Measurements from ENCODE around the gene EIF4G1.
"Not testable (repeated sequence)": the region's sequence is repeated elsewhere in the genome, so short reads cannot be mapped to it uniquely, and the experiment has no call there.

EIF4G1 gene, protein sequence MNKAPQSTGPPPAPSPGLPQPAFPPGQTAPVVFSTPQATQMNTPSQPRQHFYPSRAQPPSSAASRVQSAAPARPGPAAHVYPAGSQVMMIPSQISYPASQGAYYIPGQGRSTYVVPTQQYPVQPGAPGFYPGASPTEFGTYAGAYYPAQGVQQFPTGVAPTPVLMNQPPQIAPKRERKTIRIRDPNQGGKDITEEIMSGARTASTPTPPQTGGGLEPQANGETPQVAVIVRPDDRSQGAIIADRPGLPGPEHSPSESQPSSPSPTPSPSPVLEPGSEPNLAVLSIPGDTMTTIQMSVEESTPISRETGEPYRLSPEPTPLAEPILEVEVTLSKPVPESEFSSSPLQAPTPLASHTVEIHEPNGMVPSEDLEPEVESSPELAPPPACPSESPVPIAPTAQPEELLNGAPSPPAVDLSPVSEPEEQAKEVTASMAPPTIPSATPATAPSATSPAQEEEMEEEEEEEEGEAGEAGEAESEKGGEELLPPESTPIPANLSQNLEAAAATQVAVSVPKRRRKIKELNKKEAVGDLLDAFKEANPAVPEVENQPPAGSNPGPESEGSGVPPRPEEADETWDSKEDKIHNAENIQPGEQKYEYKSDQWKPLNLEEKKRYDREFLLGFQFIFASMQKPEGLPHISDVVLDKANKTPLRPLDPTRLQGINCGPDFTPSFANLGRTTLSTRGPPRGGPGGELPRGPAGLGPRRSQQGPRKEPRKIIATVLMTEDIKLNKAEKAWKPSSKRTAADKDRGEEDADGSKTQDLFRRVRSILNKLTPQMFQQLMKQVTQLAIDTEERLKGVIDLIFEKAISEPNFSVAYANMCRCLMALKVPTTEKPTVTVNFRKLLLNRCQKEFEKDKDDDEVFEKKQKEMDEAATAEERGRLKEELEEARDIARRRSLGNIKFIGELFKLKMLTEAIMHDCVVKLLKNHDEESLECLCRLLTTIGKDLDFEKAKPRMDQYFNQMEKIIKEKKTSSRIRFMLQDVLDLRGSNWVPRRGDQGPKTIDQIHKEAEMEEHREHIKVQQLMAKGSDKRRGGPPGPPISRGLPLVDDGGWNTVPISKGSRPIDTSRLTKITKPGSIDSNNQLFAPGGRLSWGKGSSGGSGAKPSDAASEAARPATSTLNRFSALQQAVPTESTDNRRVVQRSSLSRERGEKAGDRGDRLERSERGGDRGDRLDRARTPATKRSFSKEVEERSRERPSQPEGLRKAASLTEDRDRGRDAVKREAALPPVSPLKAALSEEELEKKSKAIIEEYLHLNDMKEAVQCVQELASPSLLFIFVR (N-terminal part only)

DNA sequence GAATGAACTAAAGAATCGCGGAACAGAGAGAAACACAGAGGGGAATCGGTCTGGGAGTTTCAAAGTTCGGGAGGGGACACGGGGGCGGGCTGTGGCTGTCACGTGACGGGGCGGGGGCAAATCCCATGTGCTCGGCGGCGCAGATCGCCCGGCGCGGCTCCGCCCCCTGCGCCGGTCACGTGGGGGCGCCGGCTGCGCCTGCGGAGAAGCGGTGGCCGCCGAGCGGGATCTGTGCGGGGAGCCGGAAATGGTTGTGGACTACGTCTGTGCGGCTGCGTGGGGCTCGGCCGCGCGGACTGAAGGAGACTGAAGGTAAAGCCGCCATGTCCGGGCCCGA is at the start of gene EIF4G1:
TSS of gene EIF4G1 (plus strand) at position 244 of the 337 bp plus-strand sequence. CDS start 1,191 bp downstream, outside the sequence.
- DNase-seq (ENCODE audit: low read depth) = no peak

DNA sequence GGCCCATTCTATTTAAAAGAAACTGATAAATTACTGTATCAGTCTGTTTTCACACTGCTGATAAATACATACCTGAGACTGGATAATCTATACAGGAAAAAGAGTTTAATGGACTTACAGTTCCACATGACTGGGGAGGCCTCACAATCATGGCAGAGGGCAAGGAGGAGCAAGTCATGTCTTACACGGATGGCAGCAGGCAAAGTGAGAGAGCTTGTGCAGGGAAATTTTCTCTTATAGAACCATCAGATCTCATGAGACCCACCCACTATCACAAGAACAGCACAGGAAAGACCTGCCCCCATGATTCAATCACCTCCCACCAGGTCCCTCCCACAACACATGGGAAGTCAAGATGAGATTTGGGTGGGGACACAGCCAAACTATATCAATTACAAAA is 47.2 kb upstream of the EIF4G1 start:
- not testable (repeated sequence) for DNase-seq (ENCODE audit: low read depth)

DNA sequence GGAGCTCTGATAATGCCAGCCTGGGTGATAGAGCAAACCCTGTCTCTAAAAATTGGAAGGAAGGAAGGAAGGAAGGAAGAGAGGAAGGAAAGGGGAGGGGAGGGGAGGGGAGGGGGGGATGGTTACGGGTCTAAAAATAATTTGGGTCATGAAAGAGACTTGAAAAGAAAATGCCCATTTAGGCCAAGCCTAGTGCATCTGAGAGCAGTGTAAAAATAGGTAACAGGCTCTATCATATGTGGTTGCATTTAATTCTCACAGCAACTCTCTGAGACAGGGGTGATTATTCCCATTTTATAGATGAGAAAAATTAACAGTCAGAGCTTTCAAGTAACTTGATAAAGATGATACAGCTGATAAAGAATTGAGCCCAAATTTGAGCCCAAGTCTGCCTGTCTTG is 42.1 kb upstream of the EIF4G1 start:
- DNase-seq (ENCODE audit: low read depth) = no peak

DNA sequence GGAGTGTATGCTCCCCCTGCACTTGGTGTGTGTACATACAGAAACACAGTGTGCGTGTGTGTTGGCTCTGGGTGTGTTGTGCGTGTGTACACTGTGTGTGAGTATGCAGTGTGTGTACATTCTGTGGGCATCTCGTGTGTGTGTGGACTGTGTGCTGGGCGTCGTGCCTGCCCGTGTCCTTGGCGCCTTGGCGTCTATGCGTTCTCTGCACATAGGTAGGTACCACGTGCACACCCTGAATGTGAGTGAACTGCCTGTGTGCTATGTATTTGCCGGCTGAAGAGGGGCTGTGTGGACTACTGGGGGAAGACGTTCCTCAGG is 39.1 kb upstream of the EIF4G1 start:
- no peak for DNase-seq (ENCODE audit: low read depth)

DNA sequence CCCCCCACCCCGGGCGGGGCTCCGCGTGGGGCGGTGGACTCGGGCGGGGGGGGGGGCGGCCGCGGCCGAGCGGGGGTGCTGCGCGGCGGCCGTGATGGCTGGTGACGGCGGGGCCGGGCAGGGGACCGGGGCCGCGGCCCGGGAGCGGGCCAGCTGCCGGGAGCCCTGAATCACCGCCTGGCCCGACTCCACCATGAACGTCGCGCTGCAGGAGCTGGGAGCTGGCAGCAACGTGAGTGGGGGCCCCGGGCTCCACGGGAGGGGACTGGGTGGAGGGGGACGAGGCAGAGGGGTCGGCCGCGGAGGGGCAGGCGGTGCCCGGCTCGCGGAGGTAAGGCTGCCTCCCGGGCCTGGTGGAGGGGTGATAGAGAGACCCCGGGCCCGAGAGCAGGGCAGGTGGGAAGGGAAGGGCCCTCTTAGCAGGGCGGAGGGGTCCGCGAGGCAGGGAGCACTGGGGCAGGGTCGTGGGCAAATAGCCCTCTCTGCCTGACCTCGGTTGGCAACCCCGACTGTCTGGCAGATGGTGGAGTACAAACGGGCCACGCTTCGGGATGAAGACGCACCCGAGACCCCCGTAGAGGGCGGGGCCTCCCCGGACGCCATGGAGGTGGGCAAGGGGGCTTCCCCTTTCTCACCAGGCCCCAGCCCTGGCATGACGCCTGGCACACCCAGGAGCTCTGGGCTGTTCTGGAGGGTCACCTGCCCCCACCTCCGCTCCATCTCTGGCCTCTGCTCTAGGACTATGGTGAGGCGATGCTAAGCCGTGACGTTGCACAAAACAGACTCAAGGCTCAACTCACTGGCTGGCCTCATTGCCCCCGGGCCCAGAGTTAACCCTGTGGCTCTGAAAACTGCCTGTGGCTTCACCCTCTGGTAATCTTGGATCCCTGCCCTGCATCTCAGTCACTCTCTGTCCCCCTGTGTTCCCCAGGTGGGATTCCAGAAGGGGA is 38.2 kb upstream of the EIF4G1 start, which contains the start of gene ECE2:
TSS of gene ECE2 (plus strand) at position 62 of the 950 bp plus-strand sequence. CDS start at position 194, 132 bp downstream.
- DNase-seq (ENCODE audit: low read depth) = no peak

DNA sequence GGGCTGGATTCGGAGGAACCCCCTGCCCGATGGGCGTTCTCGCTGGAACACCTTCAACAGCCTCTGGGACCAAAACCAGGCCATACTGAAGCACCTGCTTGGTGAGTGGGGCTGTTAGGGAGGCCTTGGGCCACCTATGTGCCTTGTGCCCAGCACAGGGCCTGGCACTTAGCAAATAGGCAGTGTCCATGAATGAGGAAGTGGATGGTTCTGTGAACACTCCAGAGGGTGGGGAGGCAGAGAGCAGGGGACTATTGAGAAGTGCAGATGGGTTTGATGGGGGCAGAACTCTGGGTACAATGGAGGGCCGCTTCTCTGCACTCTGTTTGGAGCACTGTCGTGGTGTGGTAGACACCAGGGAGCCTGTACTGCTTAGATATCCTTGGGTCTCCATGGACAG is 37.0 kb upstream of the EIF4G1 start:
- DNase-seq (ENCODE audit: low read depth) = no peak

DNA sequence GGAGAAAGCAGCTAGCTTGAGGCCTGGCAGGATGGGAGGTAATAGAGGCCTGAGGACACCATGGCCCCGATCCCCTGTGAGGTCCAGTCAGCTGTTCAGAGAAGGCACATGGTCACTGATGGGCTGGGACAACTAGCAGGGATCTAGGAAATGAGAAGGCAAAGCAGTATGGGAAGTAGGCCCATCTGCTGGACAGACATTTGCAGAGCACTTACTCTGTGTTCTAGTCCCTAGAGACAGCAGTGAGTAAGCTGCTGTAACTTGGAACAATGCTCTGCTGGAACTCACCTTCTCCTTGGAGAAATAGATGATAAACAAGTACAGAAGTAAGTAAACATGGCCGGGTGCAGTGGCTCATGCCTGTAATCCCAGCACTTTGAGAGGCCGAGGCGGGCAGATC is 31.5 kb upstream of the EIF4G1 start:
- DNase-seq (ENCODE audit: low read depth) = no peak

DNA sequence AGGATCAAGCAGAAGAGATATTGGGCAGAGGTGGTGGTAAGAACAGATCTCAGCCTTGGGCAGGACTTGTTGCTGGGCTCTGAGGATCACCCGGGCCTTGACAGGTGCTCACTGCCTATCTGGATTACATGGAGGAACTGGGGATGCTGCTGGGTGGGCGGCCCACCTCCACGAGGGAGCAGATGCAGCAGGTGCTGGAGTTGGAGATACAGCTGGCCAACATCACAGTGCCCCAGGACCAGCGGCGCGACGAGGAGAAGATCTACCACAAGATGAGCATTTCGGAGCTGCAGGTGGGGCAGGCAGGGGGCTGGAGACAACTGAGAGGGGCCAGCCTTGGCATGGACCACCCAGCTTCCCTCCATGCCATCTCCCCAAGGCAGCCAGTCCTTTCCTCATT is 30.7 kb upstream of the EIF4G1 start:
- DNase-seq (ENCODE audit: low read depth) = no peak

DNA sequence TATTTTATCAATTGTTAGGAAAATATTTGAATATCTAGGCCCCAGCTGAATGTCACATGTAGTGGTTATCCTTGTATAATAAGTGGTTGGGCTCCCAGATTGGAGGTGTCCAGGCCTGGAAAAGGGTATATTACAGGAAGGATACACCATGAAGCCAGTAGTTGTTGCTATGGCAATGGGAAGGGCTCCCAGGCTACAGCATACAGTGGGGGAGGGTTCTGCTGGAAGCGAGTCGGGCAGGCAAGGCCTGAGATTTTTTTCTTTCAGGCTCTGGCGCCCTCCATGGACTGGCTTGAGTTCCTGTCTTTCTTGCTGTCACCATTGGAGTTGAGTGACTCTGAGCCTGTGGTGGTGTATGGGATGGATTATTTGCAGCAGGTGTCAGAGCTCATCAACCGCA is 29.7 kb upstream of the EIF4G1 start:
- no peak for DNase-seq (ENCODE audit: low read depth)

DNA sequence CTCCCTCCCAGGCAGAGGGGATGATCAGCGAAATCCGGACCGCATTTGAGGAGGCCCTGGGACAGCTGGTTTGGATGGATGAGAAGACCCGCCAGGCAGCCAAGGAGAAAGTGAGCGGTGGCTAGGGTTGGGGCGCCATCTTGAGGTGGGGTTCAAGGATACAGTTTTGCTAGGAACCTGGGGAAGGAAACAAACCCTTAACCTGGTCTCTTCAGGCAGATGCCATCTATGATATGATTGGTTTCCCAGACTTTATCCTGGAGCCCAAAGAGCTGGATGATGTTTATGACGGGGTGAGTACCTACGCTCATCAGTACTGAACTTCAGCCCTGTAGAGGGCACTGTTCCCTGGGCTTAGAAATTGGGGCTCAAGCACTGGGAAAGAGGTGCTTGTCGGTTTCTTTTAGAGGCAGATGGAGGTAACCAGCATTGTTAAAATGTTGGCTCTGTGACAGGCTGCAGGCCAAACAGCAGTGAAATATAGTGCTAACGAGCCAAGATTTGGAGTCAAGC is 24.9 kb upstream of the EIF4G1 start:
- DNase-seq (ENCODE audit: low read depth) = no peak

DNA sequence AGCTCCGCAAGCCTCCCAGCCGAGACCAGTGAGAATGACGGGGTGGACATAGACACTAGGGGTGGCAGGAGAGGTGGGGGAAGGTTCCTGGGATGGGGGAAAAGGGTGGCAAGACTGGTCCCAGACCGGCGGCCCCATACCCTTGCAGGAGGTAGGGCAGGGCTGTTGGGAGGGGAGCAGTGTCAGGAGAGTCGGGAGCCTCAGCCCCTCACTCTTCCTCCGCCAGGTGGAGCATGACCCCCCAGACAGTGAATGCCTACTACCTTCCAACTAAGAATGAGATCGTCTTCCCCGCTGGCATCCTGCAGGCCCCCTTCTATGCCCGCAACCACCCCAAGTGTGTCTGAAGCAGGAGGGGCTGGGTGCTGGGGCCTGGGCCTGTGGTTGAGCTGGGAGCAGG is 24.1 kb upstream of the EIF4G1 start:
- DNase-seq (ENCODE audit: low read depth) = no peak

DNA sequence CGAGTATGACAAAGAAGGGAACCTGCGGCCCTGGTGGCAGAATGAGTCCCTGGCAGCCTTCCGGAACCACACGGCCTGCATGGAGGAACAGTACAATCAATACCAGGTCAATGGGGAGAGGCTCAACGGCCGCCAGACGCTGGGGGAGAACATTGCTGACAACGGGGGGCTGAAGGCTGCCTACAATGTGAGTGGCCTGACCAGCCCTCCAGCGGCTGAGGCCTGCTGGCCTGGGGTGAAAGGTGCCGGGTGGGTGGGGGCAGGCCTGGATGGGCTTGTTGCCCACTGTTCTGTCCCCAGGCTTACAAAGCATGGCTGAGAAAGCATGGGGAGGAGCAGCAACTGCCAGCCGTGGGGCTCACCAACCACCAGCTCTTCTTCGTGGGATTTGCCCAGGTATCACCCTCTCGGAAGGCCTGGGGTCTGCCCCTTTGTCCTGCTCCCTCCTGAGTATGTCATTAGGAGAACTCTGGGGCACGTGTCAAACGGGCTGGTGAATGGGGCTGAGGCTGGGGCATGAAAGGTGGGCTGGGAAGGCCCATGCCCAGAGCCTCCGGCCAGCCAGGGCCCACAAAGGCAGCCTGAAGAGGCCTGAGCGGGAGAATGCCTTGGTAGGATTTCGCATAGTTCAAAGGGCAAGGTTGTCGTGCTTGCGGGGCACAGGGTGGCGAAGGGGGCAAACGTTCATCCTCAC is 23.2 kb upstream of the EIF4G1 start:
- no peak for DNase-seq (ENCODE audit: low read depth)

DNA sequence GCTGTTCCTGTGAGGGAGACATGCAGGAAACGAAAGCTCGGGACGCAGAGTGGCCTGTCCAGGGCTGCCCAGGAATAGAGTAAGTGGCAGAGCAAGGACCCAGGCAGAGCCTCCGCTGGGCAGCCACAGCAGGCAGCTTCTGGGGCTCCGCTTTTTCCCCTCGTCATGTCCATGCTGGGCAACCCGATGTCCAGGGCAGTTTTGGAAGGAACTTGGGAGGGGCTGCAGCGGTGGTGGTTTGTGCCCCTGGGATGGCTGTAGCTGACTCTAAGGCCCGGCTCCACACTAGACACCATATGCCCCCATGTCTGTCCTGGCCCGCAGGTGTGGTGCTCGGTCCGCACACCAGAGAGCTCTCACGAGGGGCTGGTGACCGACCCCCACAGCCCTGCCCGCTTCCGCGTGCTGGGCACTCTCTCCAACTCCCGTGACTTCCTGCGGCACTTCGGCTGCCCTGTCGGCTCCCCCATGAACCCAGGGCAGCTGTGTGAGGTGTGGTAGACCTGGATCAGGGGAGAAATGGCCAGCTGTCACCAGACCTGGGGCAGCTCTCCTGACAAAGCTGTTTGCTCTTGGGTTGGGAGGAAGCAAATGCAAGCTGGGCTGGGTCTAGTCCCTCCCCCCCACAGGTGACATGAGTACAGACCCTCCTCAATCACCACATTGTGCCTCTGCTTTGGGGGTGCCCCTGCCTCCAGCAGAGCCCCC is 22.5 kb upstream of the EIF4G1 start:
- no peak for DNase-seq (ENCODE audit: low read depth)

DNA sequence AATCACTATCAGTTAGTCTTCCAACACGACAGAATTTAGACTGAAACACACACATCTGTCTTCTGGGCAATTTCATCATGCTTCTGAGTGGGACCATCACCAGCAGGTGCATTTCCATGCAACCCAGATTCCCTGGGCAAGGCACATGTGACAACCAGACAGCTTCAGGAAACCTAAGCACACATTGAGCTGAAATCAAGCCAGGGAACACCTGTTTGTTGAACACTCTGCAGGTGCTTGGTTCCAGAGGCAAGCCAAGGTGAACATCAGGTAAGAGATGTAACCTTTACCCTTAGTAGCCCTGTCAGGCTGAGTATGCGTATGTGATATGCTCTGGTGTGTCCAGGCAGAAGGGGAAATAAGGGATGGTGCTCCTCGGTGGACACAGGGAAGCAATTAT is 18.6 kb upstream of the EIF4G1 start:
- no peak for DNase-seq (ENCODE audit: low read depth)

DNA sequence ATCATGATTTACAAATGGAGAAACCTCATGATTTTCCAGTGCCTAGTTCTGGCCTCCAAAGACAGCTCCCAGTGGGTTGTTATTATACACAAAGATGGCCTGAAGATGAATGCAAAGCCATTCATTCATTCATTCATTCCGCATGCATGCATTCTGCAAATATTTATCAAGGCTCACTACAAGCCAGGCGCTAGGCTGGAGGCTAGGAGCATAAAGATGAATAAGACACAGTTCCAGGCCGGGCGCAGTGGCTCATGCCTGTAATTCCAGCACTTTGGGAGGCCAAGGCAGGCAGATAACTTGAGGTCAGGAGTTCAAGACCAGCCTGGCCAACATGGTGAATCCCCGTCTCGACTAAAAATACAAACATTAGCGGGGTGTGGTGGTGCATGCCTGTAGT is 17.8 kb upstream of the EIF4G1 start:
- no peak for DNase-seq (ENCODE audit: low read depth)

DNA sequence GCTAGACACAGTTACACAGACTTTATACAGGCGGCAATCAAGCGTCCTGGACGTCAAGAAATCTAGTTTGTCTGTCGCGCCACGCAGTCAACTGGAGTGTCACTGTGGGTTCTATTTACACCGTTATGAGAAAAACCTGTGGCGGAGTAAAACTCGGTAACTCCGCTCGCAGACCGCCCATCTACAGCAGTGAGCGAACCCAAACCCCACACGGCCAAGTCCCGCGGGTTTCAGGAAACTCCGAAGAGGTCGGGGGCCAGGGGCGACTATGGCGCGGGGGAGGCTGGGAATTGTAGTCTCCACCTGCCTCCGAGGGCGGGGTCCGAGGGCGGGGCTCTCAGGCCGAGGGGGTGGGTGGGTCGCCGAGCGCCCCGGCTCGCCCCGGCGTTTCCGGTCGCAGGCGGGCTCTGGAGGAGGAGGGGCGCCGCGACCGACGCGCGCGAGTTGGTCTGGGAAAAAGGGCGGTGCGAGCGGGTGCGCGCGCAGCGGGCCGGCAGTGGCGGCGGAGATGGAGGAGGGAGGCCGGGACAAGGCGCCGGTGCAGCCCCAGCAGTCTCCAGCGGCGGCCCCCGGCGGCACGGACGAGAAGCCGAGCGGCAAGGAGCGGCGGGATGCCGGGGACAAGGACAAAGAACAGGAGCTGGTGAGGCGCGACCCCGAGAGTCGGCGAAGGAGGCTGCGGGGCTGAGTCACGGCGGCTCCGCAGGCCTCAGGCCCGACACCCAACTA is 15.5 kb upstream of the EIF4G1 start, which contains the start of gene PSMD2:
TSS of gene PSMD2 (plus strand) at position 483 of the 729 bp plus-strand sequence. CDS start at position 509, 26 bp downstream.
- peak; percentile 73 for DNase-seq (ENCODE audit: low read depth)

DNA sequence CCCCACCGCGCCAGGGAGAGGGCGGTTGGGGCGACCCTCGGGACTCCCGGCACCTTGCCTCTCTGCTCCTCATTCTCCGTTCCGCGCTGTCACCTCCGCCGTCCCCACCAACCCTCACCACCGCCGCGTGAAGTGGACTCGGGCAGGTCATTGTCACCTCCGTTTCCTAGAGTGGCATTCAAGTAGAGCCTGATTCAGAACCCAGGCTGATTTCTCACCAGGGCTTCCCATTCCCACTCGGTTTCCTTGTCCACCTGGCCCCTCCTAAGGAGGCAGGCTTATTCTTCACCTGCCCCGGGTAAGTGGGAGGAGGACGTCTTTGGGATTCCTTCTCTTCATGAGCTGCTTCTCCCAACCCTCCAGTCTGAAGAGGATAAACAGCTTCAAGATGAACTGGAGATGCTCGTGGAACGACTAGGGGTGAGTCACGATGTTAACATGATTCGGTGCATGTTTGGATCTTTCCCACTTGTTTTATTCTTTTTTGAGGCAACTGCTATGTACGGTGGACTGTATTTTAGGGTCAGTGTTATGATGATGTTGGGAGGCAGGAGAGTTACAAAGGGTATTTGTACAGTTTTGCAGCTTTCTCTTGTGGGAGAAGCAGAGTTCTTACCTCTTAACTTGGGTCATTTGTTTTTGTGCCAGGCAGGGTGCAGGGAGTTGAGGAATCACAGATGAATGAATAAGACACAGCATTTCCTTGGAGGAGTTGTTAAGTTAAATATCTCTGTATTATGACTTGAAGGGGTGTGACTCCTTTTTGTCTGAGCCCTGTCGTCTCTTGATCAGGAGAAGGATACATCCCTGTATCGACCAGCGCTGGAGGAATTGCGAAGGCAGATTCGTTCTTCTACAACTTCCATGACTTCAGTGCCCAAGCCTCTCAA is 14.7 kb upstream of the EIF4G1 start:
- DNase-seq (ENCODE audit: low read depth) = no peak

DNA sequence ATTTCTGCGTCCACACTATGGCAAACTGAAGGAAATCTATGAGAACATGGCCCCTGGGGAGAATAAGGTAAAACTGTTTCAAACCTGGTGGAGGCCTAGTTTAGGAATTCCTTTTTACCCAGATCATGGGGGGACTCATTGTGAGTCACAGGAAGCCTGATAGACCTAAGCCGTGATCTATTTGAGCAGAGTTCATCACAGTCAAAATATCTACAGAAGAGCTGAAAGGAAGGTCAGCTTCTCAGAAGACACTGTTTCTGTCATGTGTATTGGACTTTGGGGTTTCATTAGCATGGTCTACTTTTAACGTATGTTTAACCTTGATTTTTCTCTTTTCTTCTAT is 14.1 kb upstream of the EIF4G1 start:
- DNase-seq (ENCODE audit: low read depth) = no peak
